ENCODE measurements around the gene ZFP57. TPM values are rescaled to one million over a fixed set of nuclear protein-coding genes. Genes with fewer than 3 reads are reported as not detected.

The ZFP57 gene
- total and polyA plus RNA-seq, 7 donors, result 0.03 TPM; not detected in 6

DNA sequence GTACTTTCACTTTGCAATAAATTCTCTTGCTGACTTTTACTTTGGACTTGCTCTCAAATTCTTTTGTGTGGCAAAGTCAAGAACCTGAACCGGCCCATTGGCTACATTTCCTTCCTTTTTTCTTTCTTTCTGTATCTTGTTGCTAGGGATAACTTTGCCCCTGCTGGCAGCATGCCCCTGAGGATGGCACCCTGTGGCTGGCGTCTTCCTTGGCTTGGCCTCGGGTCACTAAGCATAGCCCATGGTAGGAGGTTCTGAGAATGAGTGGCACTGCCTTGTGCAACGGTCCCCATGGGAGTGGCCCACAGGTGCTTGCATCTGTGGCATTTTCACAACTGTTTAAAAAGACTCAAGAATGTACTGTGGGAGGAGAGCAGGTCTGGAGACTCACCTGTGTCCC is 28.2 kb upstream of the ZFP57 start:
- TF ChIP-seq POLR2AphosphoS5 (IDR thresholded peaks at IDR 0.05) (no peak), EP300 (IDR thresholded peaks at IDR 0.05) (no peak), POLR2A (IDR thresholded peaks at IDR 0.05) (no peak)
- TF ChIP-seq, protein P1, sequence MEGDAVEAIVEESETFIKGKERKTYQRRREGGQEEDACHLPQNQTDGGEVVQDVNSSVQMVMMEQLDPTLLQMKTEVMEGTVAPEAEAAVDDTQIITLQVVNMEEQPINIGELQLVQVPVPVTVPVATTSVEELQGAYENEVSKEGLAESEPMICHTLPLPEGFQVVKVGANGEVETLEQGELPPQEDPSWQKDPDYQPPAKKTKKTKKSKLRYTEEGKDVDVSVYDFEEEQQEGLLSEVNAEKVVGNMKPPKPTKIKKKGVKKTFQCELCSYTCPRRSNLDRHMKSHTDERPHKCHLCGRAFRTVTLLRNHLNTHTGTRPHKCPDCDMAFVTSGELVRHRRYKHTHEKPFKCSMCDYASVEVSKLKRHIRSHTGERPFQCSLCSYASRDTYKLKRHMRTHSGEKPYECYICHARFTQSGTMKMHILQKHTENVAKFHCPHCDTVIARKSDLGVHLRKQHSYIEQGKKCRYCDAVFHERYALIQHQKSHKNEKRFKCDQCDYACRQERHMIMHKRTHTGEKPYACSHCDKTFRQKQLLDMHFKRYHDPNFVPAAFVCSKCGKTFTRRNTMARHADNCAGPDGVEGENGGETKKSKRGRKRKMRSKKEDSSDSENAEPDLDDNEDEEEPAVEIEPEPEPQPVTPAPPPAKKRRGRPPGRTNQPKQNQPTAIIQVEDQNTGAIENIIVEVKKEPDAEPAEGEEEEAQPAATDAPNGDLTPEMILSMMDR (IDR thresholded peaks at IDR 0.05), result no peak
- no peak for DNase-seq
- WGBS, 2 donors, result 25 to 27% methylated on average over 4 of the region's 4 CpGs
- Histone ChIP-seq H3K36me3 (no peaks in the 10 kb centered on the region), H3K27ac (no peak overlapping the region), H3K27me3 (peaks cover 0 to 11% (median 0%) of the 10 kb centered on the region in 3 donors), H3K4me3 (no peak overlapping the region), H3K9me3 (no peaks in the 10 kb centered on the region), H3K4me1 (no peaks in the 10 kb centered on the region)
- intact Hi-C loops (cut with DNase I), result no loop called here

DNA sequence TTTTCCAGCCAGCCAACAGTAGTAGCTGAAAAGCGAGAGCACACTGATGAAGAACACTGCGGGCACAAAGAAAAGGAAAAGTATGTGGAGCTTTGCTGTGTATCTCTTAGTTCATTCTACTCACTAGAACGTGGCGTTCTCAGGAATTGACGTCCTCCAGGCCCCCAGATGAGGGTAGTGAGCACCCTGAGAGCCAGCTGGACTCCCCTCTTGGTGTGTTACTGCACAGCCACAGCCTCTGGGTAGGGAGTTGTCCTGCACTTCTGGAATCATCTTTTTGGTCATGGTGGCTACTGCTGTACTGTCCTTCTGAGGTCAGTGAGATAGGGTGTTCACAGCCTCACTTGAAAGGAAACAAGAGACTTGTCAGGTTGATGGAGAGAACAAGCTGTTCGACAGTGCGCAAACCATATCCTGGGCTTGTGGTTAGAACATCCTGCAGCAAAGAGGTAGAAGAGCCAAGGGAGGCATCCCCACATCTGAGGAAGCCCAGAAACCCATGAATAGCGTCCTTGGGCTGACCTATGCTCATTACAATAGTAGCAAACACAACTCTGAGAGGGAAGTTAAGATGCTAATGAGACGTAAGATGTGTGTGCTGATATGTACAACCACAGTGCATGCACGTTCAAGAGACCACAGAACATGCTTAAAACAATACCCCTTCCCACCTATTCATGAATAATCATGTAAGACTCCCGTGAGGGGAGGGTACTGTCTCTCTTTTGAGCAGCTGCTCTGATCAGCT is 27.7 kb upstream of the ZFP57 start:
- H3K4me1 ChIP-seq, result no peaks in the 10 kb centered on the region
- H3K27ac ChIP-seq, result no peak overlapping the region
- no peaks in the 10 kb centered on the region for H3K9me3 ChIP-seq
- no peaks in the 10 kb centered on the region for H3K36me3 ChIP-seq
- intact Hi-C loops (cut with DNase I), result no loop called here
- WGBS, 2 donors, result 47 to 65% methylated on average over 11 of the region's 11 CpGs
- H3K27me3 ChIP-seq, result peaks cover 0 to 11% (median 0%) of the 10 kb centered on the region in 3 donors
- TF ChIP-seq EP300 (IDR thresholded peaks at IDR 0.05) (no peak), POLR2AphosphoS5 (IDR thresholded peaks at IDR 0.05) (no peak), POLR2A (IDR thresholded peaks at IDR 0.05) (no peak)
- TF ChIP-seq, protein P1 (IDR thresholded peaks at IDR 0.05), result no peak
- no peak overlapping the region for H3K4me3 ChIP-seq
- DNase-seq, result no peak

DNA sequence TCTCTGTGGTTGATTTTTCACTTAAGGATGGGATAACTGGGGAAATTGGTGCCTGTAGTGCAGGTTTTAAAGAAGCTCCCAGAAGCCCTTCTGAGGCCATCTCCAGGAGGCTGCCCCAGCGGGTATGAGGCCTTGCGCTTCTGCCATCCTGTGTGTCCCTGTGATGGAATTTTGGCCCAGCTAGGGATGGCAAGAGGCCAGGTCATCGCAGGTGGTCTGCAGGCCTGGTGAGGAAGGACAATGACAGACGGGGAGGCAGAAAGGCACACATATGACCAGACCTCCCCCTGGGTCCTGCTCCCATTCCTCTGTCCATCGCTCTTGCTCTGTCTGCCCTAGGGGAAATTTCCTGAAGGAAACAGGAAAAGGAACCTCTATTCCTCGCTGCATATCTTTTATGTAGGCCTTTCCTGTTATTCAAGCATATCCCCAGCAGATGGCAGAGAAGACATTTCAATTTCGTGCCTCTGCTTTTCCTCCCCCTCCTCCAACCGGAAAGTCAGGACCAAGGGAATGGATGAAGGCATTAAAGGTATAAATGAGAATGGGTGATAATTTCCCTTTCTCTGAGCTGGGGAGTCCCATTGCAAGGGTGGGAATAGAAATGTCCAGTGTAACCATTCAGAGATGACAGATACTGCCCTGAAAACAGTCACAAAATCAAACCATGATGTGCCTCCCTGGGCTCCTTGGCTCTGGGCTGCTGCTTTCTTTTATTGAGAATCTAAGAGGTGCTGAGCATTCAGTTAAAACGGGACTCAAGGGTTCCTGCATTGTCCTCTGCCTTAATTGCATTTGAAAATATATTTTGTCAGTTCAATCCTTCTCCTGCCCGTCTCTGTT is 24.7 kb upstream of the ZFP57 start:
- 38 to 41% methylated on average over 10 of the region's 10 CpGs for WGBS, 2 donors
- no peak overlapping the region for H3K4me3 ChIP-seq
- peaks cover 0 to 24% (median 0%) of the 10 kb centered on the region in 3 donors for H3K27me3 ChIP-seq
- intact Hi-C loops (cut with DNase I), result loop anchor here (1.0 to 2.0 kb wide), 2 partner anchors 47 to 130 kb away; no protein-coding TSS in a partner anchor
- DNase-seq, result no peak
- TF ChIP-seq POLR2AphosphoS5 (IDR thresholded peaks at IDR 0.05), result no peak
- no peak for TF ChIP-seq POLR2A (IDR thresholded peaks at IDR 0.05)
- TF ChIP-seq EP300 (IDR thresholded peaks at IDR 0.05), result no peak
- TF ChIP-seq, protein P1 (IDR thresholded peaks at IDR 0.05), result peak; percentile 36 to 63 (median 48)
- no peaks in the 10 kb centered on the region for H3K36me3 ChIP-seq
- no peak overlapping the region for H3K27ac ChIP-seq
- no peaks in the 10 kb centered on the region for H3K9me3 ChIP-seq
- H3K4me1 ChIP-seq, result no peaks in the 10 kb centered on the region

DNA sequence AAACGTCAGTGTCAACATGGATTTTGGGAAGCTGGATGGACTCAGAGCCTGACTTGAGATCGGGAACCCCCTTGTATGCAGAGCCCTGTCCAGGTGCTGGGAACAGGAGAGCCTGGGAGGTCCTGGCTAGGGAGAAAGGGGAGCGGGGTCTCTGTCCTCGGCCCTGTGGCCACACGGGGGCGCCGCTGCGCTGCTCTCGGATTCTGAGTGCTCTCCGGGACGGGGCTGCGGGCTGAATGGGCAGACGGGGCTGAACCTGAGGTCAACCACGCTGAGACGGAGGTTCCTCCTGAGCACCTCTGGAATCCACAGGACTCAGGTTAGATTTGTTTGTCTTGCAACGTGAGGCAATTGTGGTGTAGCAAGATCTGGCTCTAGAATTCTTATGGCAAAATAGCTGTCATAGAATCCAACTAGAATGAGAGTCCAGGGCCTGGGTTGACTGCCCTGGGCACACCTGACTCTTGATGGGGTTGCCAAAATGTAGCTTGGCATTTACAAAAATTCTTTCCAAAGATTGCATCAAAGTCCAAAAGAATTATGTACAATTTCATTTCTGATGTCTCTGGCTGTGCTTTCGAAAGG is 21.7 kb upstream of the ZFP57 start:
- Histone ChIP-seq H3K27me3 (peaks cover 0 to 18% (median 0%) of the 10 kb centered on the region in 3 donors), H3K9me3 (no peaks in the 10 kb centered on the region), H3K36me3 (no peaks in the 10 kb centered on the region), H3K4me3 (no peak overlapping the region), H3K4me1 (no peaks in the 10 kb centered on the region), H3K27ac (no peak overlapping the region)
- intact Hi-C loops (cut with DNase I), result no loop called here
- DNase-seq, result no peak
- TF ChIP-seq POLR2AphosphoS5 (IDR thresholded peaks at IDR 0.05), result no peak
- TF ChIP-seq, protein P1 (IDR thresholded peaks at IDR 0.05), result peak in 1 of 4 experiments; percentile 40
- no peak for TF ChIP-seq POLR2A (IDR thresholded peaks at IDR 0.05)
- TF ChIP-seq EP300 (IDR thresholded peaks at IDR 0.05), result no peak
- 7 to 32% methylated on average over 17 of the region's 17 CpGs for WGBS, 2 donors
